HEK293T (cell line): ENCODE results near the gene LRRC4C.

ENCODE experiments used
- CTCF ChIA-PET: fragments of 350-600 bp; formaldehyde crosslinking; extraction: SDS; loops from one replicate; lab custom pipeline; 2021; ENCODE audit warnings: antibody characterized with exemption, inconsistent platforms; lab: Yijun Ruan, JAX
- POLR2A ChIA-PET: fragments of 350-600 bp; formaldehyde crosslinking; extraction: SDS; loops from one replicate; lab custom pipeline; 2020; ENCODE audit warnings: antibody characterized with exemption, inconsistent platforms; lab: Yijun Ruan, JAX
- DNase-seq: peaks from one replicate; pipeline ENCODE4 v3.0.0; 2012; ENCODE audit warnings: mixed read lengths; ENCODE audit errors: extremely low spot score
- ARNT ChIP-seq: fragments of 450-650 bp; IDR thresholded peaks from 2 replicates; pipeline ENCODE4 v1.6.1; 2017; ENCODE audit warnings: mild to moderate bottlenecking
- BHLHE40 ChIP-seq: fragments of 450-650 bp; IDR thresholded peaks from 2 replicates; pipeline ENCODE4 v1.6.1; 2016; ENCODE audit warnings: mild to moderate bottlenecking, moderate library complexity, borderline replicate concordance
- CTBP1 ChIP-seq: fragments of 450-650 bp; IDR thresholded peaks from 2 replicates; pipeline ENCODE4 v1.6.1; 2016; ENCODE audit warnings: borderline replicate concordance
- ELF4 ChIP-seq: fragments of 450-650 bp; IDR thresholded peaks from 2 replicates; pipeline ENCODE4 v1.6.1; 2017; ENCODE audit warnings: antibody characterized with exemption
- FOXA1 ChIP-seq: fragments of 450-650 bp; IDR thresholded peaks from 2 replicates; pipeline ENCODE4 v1.6.1; 2016; ENCODE audit warnings: mild to moderate bottlenecking
- FOXK2 ChIP-seq: fragments of 450-650 bp; IDR thresholded peaks from 2 replicates; pipeline ENCODE4 v1.6.1; 2016; ENCODE audit warnings: mild to moderate bottlenecking
- FOXM1 ChIP-seq: fragments of 450-650 bp; IDR thresholded peaks from 2 replicates; pipeline ENCODE4 v1.6.1; 2017; ENCODE audit warnings: mild to moderate bottlenecking, borderline replicate concordance
- HDGF ChIP-seq: fragments of 450-650 bp; IDR thresholded peaks from 2 replicates; pipeline ENCODE4 v1.6.1; 2017; ENCODE audit warnings: antibody characterized with exemption, borderline replicate concordance
- L3MBTL2 ChIP-seq: fragments of 450-650 bp; conservative IDR thresholded peaks from 2 replicates; pipeline ENCODE4 v1.6.1; 2016; ENCODE audit warnings: mild to moderate bottlenecking
- LEF1 ChIP-seq: fragments of 450-650 bp; IDR thresholded peaks from 2 replicates; pipeline ENCODE4 v1.6.1; 2017; ENCODE audit warnings: mild to moderate bottlenecking, borderline replicate concordance
- NFRKB ChIP-seq: fragments of 450-650 bp; IDR thresholded peaks from 2 replicates; pipeline ENCODE4 v1.6.1; 2016; ENCODE audit warnings: mild to moderate bottlenecking, moderate library complexity
- SP1 ChIP-seq: fragments of 450-650 bp; IDR thresholded peaks from 2 replicates; pipeline ENCODE4 v1.6.1; 2017
- SUZ12 ChIP-seq: fragments of 450-650 bp; IDR thresholded peaks from 2 replicates; pipeline ENCODE4 v1.6.1; 2016; ENCODE audit warnings: mild to moderate bottlenecking
- TARDBP ChIP-seq: fragments of 450-650 bp; IDR thresholded peaks from 2 replicates; pipeline ENCODE4 v1.6.1; 2016
- ZNF384 ChIP-seq: fragments of 450-650 bp; IDR thresholded peaks from 2 replicates; pipeline ENCODE4 v1.6.1; 2016
- TF ChIP-seq, protein P1 (sequence below): fragments of 450-650 bp; IDR thresholded peaks from 2 replicates; pipeline ENCODE4 v1.6.1; 2016

LRRC4C gene

DNA sequence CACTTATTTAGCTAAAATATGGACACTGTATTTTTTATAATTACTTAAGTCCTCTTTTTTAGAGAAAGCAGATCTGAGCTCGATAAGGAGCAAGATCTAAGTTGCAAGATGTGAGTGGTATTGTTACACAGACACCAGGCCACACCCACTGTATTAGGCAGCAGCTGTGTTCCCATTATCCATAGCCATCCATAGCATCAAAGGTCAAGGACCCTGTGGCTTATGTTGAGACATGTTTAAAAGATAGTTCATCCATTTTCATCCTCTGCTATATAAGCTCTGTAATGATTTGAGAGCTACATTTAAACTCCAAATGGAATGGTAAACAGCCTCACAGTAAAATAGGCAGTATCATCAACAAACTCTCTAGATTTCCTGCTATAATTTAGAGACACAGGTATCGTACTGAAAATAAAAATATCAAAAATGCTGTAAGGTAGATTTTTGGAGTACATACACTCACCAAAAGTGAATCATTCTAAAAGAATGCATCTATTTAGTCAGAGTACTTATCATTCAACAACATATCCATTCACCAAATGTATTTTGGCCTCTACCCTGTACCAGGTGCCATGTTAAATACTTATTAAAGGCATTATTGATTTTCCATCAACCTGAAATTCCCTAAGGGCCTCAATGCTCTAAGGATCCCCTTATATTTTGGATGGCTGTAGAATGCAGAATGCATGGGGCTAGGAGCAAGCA, 574.0 kb downstream of the LRRC4C start:
- DNase-seq, result no peak
- ChIA-PET POLR2A (no interaction called here), CTCF (no interaction called here)
- no peak for TF ChIP-seq HDGF
- no peak for TF ChIP-seq NFRKB
- no peak for TF ChIP-seq ELF4
- TF ChIP-seq SUZ12, result no peak
- TF ChIP-seq ARNT, result no peak
- no peak for TF ChIP-seq FOXA1
- no peak for TF ChIP-seq FOXM1
- TF ChIP-seq L3MBTL2, result no peak
- no peak for TF ChIP-seq BHLHE40
- TF ChIP-seq, protein P1, sequence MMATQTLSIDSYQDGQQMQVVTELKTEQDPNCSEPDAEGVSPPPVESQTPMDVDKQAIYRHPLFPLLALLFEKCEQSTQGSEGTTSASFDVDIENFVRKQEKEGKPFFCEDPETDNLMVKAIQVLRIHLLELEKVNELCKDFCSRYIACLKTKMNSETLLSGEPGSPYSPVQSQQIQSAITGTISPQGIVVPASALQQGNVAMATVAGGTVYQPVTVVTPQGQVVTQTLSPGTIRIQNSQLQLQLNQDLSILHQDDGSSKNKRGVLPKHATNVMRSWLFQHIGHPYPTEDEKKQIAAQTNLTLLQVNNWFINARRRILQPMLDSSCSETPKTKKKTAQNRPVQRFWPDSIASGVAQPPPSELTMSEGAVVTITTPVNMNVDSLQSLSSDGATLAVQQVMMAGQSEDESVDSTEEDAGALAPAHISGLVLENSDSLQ, result no peak
- no peak for TF ChIP-seq TARDBP
- TF ChIP-seq SP1, result no peak
- TF ChIP-seq ZNF384, result no peak
- TF ChIP-seq FOXK2, result no peak

DNA sequence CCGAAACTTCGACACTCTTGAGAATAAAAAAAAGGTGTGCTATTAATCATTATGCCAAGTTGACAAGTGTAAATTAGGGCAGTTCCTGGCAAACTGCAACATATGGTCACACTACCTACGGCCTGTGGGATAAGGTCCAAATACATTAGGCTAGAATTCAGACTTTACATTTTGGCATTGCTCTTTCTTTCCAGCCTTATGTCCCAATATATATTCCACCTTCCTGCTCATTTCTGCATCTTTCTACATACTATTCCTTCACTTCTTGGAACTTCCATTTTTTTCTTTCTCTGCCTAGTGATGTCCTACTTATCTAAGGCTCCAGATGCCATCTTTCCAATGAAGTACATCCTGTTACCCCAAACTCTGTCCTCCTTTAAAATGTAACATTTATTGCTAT, 577.2 kb downstream of the LRRC4C start:
- DNase-seq, result no peak
- POLR2A ChIA-PET, result no interaction called here
- CTCF ChIA-PET, result no interaction called here
- TF ChIP-seq LEF1, result no peak
- no peak for TF ChIP-seq ARNT
- no peak for TF ChIP-seq L3MBTL2
- TF ChIP-seq, protein P1, result no peak
- TF ChIP-seq NFRKB, result no peak
- no peak for TF ChIP-seq ZNF384
- no peak for TF ChIP-seq FOXK2
- TF ChIP-seq FOXM1, result no peak
- TF ChIP-seq SUZ12, result no peak
- TF ChIP-seq SP1, result no peak
- no peak for TF ChIP-seq CTBP1
- no peak for TF ChIP-seq BHLHE40
- TF ChIP-seq HDGF, result no peak
- TF ChIP-seq FOXA1, result no peak
- no peak for TF ChIP-seq TARDBP
- TF ChIP-seq ELF4, result no peak

DNA sequence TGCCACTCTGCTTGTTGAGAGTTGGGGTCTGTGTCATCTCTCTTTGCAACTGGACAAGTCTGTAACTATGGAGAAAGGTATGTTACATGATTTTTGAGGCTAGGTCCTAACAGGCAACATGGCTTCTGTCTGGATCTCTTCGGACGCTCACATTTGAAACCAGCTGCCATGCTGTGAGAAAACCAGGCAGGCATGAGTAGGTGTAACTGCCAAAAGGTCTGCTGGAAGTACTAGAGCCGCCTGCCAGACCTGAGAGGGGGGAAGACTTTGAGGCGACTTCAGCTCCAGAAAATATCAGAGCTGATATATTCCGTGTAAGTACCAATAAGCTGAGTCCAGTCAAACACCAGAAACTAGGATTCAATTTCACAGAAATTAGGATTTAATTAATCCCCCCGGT, 579.5 kb downstream of the LRRC4C start:
- no peak for DNase-seq
- POLR2A ChIA-PET, result no interaction called here
- TF ChIP-seq ZNF384 (no peak), ARNT (no peak), TARDBP (no peak), FOXK2 (no peak), BHLHE40 (no peak), HDGF (no peak), FOXM1 (no peak), ELF4 (no peak), FOXA1 (no peak), NFRKB (no peak)
- TF ChIP-seq, protein P1, result no peak
- CTCF ChIA-PET, result no interaction called here

DNA sequence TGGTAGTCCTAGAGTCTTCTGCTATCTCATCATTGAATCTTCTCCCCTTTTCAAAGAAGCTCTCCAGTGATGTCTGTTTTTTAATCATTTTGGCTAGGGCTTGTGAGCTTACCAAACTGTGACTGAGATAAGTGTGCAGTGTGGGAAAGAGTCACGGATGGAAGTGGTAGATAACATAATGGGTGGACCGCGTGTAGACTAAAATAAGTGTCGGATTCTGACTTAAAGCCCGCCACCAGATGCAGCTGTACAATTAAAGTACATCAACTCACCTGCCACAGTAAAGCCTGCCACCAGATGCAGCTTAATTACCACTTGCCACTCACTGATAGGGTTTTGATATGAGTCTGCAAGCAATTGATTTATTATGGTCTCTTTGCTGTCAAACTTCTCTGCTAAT, 581.5 kb downstream of the LRRC4C start:
- DNase-seq, result no peak
- no peak for TF ChIP-seq CTBP1
- TF ChIP-seq SP1, result no peak
- TF ChIP-seq LEF1, result no peak
- TF ChIP-seq ZNF384, result no peak
- no peak for TF ChIP-seq FOXM1
- no peak for TF ChIP-seq FOXA1
- TF ChIP-seq ARNT, result no peak
- no peak for TF ChIP-seq TARDBP
- TF ChIP-seq, protein P1, result no peak
- no peak for TF ChIP-seq BHLHE40
- no peak for TF ChIP-seq SUZ12
- TF ChIP-seq FOXK2, result no peak
- no peak for TF ChIP-seq ELF4
- TF ChIP-seq NFRKB, result no peak
- no peak for TF ChIP-seq L3MBTL2
- TF ChIP-seq HDGF, result no peak
- ChIA-PET POLR2A (no interaction called here), CTCF (no interaction called here)

DNA sequence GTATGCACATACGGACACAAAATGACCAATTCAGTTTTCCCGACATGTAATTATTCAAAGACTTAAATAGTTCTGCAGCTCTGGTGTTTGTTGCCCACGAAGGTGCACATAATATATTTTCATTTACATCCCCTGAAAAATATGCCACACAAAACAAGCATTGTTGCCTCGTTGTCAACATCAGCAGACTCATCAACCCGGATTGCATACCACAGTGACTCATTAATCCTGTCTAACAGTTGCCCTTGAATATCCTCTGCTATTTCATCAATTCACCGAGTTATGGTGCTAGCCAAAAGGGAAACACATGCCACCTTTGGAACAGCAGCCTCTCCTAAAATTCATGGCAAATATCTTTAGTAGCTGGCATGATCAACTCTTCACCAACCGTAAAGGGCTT, 582.2 kb downstream of the LRRC4C start:
- ChIA-PET POLR2A (no interaction called here), CTCF (no interaction called here)
- DNase-seq, result no peak
- TF ChIP-seq L3MBTL2, result no peak
- TF ChIP-seq TARDBP, result no peak
- no peak for TF ChIP-seq FOXM1
- TF ChIP-seq FOXK2, result no peak
- TF ChIP-seq, protein P1, result no peak
- no peak for TF ChIP-seq ARNT
- TF ChIP-seq NFRKB, result no peak
- no peak for TF ChIP-seq BHLHE40
- TF ChIP-seq ELF4, result no peak
- TF ChIP-seq FOXA1, result no peak
- TF ChIP-seq SP1, result no peak
- no peak for TF ChIP-seq SUZ12
- TF ChIP-seq LEF1, result no peak
- no peak for TF ChIP-seq ZNF384
